ENCODE data around the gene OXT.

Gene OXT

DNA sequence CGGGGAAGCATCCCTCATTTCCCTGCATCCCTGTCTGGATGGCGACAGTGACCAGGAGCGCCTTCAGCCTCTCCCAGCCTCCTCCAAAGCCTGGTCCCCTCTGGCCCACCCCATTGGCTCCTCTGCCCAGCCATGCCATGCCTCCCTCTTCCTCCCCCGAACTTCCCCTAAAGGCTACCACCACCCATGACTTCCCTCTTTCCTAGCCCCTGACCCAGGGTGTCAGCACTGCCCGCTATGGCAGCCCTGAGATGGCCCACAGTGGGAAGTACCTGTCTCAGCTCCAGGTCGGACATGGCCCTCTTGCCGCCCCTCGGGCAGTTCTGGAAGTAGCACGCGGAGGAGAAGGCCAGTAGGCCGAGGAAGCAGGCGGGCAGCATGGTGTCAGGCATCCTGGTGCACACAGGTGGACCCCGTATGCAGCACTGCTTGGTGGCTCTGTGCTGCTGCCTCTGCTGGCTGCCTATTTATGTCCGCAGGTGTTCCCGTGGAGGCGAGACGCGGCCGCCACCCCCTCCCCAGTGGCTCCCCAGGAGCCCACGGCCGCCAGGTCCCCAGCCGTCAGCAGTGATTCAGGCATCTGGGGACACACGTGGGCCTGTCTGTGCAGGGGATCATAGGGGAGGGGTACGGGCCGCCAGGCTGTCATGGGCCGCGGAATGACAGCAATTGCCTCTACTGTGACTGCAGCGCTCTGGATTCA is 13.0 kb downstream of the OXT start, which contains the start of gene AVP:
TSS of gene AVP (minus strand) at position 442 of the 703 bp plus-strand sequence. CDS start at position 392, 50 bp downstream.
- DNase-seq (ENCODE audit: low read depth, low spot score): no peak

DNA sequence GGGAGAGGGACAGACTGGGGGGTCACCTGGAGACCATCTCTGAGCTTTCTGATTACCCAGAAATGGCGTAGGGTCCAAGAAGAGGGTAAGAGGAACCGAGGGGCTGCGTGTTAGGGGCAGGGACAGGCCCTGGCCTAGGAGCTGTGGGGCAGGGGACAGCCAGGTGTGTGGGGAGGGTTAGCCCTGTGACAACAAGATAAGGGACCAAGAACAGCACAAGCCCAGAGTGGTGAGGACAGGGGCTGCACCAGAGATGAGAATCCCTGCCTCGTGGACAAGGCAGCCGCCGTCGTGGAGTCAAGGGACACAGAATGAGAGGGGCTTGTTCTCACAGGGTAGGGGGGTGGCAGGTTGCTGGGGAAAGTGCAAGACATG is 13.6 kb downstream of the OXT start:
- no peak for DNase-seq (ENCODE audit: low read depth, low spot score)

DNA sequence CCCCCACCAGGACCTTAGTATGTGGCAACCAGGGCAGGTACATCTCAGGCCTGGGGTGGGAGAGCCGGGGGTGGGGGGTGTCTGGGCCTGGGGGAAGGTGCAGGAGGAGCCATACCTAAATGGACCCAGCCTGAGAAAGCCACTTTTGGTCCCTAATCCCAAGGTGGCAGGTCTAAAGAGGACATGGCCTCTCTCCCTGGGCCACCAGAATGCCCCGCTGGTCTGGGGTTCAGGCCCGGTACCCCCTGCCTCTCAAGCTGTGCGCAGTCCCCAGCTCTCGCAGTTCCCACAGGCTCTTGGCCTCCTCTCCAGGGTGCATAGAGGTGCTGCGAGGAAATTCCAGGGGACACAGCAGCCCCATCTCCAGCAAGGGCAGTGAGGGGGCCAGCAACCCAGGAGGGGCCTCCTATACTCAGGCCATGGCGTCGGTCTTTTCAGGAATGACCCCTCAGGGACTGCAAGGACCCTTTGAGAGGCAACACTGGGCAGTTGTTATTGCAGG is 14.2 kb downstream of the OXT start:
- DNase-seq (ENCODE audit: low read depth, low spot score): no peak

DNA sequence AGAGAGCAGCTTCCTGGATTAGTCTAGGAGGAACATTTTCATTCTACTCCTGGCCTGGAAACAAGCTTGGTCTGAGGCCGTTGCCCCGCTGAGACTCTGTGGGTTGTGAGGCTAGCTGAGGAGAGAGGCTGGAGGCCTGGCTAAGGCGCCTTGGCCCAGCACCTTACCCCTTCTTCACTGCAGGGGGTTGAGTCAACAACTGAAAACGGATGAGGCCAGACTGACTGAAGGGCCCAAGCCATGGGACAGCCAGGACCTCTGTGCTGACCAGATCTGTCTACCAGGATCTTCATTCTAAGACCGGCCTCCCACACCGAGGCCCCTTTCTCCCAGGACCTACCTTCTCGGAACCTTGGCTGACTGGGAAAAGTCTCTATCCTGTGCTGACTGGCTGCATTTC is 16.6 kb downstream of the OXT start:
- DNase-seq (ENCODE audit: low read depth, low spot score): no peak

DNA sequence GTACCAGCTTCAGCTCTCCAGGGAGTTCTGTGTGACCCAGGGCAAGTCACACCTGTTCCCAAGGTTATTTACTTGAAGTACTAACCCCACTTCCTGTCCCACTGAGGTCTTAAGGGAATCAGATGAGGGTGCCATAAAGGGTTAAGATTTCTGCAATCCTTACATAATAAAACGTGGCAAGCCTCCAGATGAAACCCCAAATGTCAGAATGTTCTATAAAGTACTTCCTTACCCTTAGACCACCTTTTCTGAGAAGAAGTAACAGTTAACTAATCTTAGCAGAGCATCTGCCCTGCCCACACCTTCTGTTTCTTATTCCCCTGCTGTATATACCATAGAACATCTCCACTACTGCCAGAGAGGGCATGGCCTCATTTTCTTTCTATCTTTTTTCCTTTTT is 19.1 kb downstream of the OXT start:
- no peak for DNase-seq (ENCODE audit: low read depth, low spot score)

DNA sequence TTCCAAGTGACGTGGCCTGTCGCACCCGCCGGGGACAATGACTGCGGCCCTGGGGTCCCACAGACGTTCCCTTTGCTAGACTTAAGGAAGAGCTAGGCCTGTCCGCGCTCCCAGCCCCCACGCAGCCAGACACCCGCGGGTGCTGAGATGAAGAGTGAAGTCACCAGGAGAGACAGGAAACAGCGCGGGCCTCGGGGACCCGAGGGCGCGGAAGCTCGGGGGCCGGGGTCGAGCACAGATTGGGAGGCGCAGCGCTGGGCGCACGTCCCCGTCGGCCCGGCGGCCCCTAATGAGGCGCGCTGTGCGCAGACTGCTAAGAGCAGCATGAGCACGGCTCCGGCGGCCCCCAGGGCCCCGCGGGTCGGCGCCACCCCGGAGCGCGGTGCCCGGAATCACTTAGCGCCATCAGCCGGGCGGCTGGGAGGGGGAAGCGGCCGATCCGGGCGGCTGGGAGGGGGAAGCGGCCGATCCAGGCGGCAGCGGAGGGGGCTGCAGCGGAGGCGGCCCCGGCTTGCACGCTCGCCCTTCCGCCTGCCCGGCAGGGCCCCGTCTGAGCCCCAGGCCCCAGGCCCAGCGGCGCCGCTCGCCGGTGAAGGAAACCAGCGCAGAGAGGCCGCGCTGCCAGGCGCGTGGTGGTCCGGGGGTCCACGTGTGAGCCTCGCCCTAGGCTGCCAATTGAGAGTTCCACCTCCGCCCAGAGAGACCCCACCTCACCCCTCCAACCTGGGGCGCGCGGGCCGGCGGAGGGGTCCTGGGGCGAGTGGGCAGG is 21.4 kb downstream of the OXT start:
- DNase-seq (ENCODE audit: low read depth, low spot score): no peak

DNA sequence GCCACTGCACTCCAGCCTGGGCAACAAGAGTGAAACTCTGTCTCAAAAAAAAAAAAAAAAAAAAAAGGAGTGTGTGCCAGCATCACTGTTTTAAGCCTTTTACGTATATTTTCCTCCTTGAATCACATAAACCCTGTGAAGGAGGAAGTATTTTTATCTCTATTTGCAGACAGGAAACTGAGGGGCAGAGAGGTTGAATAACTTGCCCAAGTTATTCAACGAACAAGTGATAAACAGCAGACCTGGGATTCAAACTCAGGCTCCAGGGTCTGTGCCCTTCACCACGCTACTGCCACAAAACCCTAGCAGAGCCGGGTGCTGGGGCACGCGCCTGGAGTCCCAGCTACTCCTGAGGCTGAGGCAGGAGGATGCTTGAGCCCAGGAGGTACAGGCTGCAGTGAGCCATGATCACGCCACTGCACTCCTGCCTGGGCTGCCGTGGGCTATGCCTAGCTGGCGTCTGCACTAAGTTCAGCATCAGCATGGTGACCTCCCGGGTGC is 22.5 kb downstream of the OXT start:
- DNase-seq (ENCODE audit: low read depth, low spot score): no peak

DNA sequence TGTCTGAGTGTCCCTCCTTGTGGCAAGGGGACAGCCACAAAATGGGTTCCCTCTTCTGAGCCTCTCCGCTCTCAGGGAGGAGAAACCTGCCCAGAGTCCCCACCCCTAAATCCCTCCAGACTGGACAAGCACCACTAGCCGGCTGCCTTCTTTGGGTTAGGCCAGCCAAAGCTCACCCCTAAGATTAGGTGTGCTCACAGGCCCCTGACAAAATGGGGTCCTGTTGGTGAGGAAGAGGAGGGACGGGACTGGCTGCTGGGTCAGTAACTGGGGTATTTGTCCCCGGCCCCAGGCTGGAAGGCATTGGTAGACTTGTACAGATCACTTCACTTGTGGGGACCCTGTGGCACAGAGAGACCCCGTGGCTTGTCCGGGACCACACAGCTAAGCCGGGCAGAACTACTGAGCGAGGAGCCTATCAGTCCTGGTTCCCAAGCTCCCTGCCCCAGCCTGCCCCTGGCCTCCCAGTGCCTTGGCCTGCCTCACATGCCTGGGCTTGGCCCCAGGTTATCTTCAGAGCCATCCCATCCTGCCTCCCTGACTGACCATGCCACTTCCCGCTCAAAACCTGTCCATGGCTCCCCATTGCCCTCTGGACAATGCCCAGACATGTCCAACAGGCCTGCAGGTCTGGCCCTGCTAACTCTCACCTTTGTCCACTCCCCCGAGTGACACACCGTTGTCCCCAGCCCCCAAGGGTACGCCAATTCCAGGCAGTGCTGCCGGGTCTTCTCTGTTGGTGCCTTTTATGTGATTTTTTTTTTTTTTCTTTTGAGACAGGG is 23.6 kb downstream of the OXT start:
- DNase-seq (ENCODE audit: low read depth, low spot score): no peak

DNA sequence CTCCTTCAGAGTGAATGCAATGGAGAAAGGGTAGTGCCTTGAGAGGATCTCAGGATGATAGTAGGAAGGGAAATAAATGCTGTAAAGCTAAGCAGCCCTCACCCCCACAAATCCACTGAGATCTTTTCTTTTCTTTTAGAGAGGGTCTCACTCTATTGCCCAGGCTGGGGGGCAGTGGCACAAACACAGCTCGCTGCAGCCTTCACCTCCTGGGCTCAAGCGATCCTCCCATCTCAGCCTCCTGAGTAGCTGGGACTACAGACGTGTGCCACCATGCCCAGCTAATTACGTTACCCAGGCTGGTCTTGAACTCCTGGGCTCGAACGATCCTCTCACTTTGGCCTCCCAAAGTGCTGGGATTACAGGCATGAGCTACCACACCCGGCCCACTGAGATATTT is 29.1 kb downstream of the OXT start:
- DNase-seq (ENCODE audit: low read depth, low spot score): no peak

DNA sequence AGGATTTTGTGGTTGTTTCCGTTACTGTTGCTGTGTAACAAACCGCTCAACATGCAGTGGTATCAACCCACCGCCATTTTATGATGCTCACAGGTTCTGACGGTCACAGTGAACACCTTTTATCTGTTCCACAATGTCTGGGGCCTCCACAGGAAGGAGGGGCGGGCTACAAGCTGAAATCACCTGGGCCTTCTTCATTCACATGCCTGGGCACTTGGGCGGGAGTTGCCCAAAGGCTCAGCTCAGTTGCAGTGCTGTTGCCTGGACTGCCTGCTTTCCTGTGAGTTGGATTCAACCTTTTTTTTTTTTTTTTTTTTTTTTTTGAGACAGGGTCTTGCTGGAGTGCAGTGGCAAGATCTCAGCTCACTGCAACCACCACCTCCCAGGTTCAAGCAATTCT is 29.8 kb downstream of the OXT start:
- DNase-seq (ENCODE audit: low read depth, low spot score): no peak

DNA sequence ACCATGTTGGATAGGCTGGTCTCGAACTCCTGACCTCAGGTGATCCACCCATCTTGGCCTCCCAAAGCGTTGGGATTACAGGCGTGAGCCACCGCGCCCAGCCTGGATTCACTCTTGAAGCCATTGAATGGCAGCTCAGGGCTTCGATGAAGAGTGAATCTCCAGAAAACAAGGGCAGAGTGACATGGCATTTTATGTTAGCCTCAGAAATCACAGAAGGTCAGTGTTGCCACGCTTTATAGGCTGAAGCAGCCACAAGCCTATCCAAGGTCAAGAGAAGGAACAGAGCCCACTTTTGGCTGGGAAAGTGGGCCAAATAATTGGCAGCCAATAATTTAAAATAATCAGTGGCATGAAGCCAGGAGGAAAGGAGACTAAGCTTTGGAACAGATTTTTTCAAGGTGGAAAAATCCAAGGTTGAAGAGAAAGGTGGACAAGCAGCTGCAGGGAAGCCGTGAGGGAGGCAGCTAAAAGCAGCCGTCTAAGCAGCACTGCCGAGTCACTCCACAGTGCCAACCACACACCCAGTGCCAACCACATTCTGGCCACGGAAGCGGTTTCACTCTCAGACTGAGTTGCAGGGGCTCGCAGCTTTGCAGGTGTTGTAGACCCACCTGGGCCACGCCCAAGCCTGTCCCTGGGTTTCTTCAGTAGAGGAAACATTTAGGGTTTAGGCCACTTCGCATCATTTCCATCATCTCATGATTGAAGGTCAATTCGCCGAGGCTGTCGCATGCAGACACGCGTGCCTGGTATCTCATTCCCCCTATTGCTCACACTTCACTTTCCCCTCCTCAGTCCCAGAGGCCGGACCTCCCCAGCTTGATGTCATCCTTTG is 30.5 kb downstream of the OXT start:
- DNase-seq (ENCODE audit: low read depth, low spot score): no peak

DNA sequence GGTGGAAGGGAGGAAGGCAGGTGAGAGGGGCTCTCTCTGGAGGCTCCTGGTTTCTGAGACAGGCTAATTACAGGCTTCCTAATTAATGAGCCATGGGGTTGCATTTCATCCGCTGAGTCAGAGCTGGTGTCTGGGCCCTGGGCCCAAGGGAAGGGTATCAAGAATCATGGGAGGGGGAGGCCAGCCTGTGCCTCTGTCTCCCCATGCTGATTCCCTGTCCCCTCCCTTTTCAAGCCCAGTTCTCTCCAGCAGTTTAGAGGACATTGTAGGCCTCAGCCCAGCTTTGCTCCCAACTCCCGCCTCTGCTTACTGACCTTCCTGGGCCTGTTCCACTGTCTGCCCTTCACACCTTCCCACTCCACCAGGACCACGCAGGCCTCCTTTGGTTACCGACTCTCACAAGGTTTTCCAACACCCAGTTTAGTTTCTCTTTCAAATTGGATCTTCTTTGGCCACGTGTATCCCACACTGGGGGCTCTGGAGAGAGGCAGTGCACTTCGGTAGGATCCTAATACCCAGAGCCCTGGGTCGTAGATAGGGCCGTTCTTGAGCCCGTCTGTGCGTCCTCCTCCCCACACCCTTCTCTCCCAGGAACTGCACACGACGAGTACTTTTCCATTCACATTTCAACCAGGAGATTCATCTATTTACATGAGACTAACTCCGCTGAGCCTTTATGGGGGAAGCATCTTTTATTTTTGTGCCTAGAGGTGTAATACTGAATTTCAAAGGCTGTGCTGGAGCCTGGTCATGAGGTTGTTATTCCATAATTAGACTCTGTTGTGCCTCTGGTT is 31.4 kb downstream of the OXT start:
- no peak for DNase-seq (ENCODE audit: low read depth, low spot score)

DNA sequence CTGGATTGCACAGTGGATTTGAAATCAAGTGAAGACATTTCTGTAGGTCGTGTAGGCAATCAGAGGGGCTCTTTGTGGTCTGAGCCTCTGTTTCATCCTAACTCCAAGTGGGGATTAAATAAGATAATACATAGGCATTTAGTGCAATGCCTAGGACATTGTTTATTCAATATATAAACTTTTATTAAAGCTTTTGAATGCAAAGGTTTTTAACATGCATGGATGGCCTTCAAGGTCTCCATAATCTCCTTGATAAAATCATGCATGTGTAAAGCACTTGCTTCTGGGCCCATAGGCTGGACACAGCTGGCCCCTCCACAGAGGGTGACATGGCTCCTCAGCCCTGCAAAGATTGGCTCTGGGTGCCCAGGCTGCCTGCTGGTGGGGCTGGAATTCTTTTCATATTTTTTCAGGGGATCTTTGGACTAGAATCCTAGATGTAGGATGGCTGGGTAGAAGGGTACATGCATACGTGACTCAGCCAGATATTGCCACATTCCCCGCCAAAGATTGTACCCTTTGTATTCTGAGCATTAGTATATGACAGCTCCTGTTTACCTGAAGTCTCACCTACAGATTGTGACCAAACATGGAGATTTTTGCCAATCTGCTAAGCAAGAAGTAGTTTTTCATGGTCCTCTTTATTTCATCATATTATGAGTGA is 32.1 kb downstream of the OXT start:
- no peak for DNase-seq (ENCODE audit: low read depth, low spot score)

DNA sequence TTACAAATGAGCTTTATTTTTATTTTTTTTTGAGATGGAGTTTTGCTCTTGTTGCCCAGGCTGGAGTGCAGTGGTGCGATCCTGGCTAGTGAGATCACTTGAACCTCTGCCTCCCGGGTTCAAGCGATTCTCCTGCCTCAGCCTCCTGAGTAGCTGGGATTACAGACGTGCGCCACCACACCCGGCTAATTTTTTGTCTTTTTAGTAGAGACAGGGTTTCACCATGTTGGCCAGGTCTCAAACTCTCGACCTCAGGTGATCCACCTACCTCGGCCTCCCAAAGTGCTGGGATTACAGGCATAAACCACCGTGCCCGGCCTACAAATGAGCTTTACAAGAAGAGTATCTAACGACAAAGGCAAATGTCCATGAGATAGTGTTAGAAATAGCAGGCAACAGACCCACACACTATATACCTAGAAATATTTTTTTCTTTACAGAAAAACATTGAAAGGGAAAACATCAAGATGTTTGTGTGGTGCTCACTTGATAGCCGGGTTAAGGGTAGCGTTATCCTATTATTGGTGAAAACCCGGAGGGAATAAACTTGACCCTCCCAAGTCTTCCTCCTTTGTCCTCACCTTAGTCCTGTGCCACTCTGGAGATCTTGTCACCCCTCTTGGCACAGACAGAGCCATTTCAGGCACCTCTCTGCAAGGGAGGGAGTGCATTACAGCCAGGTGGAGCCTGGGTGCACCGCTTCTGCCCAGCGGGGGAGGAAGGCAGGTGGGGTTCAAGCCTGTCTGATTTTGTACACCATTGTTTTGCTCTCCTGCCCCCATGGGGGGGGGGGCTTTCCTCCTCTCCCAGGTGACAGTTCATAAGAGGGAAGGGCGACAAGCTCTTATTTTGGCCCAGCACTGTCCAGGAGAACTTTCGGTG is 34.1 kb downstream of the OXT start:
- no peak for DNase-seq (ENCODE audit: low read depth, low spot score)

DNA sequence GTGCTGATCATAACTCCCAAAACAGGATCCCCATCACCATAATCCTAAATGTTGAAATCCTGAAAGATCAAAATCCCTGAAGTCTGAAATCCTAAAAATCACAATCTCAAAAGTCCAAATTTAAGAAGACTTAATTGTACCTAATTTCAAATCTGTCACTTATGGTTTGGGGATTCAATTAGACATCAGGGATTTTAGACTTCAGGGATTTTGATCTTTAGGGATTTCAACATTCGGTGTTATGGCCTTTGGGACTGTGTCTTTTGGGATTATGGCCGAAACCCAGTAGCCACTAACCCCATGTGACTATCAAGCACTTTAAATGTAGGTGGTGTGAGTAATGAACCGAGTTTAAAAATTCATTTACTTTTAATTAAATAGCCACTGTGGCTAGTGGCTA is 34.8 kb downstream of the OXT start:
- DNase-seq (ENCODE audit: low read depth, low spot score): no peak

DNA sequence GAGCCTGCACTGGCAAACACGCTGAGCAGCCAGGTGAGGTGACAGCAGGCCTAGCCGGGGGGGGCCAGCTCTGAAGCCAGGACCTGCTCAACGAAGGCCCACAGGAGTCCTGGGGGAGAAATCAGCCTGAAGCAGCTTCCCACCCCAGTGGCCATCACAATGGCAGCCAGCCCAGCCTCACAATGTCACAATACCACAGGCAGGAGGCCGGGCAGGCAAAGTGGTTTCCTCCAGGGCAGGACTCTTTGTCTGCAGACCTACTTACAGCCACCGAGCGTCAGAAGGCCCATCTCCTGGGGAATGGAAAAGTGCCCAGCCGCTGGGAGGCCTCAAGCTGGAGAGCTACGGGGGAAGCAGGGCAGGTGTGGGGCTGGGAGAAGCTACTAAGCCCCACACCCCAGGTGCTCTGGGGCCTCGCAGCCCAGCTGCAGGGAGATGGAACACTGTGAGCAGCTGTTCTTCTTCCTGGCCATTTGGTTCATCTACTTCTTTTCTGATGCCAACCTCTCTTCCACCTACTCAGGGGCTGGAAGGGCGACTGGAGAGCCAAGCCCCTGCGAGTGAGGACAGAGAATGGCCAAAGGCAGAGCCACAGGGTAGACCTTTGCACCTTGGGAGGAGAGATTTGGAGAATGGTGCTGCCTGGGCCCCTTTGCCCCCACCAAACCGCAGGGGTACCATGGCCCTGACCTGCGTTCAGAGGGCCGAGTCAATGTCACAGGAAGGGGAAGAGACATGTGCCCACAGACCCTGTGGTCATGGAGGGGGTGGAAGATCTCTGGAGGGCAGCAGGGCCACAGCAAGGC is 35.4 kb downstream of the OXT start:
- DNase-seq (ENCODE audit: low read depth, low spot score): no peak

DNA sequence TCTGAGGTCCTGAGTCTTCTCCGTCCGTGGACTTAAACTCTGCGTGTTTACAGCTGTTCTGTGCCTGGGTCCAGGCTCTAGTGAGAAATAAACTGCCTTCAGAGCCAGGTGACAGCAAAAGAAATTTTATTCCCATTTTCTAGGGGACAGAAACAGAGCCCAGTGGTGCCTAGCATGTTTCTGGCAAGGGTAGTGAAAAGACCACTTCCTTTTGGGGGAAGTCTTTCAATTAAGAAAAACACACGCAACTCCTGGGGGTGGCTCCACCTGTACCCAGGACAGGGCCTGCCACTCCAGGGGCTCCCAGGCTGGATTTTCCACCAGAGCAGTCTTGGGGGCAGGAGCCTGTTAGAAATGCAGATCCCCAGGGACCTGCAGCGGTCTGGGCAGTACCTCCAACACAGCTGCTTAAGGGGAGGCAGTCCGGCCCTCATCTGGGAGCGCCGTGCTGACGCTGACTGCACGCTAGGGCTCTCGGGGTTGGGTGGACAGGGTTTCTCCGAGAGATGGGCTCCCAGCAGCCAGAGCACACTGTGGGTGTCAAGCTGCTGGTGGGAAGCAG is 36.1 kb downstream of the OXT start:
- DNase-seq (ENCODE audit: low read depth, low spot score): no peak

Data from iPS DF 19.7 (cell line).